GM21737 (cell line): ENCODE measurements around the gene CIAO2B.

Experiments
- ATAC-seq: cut with Tn5 transposase; IDR thresholded peaks from one replicate; pipeline ENCODE4 v1.9.1; 2021; ENCODE audit warnings: mild to moderate bottlenecking, moderate library complexity; ENCODE audit not compliant: unreplicated experiment

The CIAO2B gene

DNA sequence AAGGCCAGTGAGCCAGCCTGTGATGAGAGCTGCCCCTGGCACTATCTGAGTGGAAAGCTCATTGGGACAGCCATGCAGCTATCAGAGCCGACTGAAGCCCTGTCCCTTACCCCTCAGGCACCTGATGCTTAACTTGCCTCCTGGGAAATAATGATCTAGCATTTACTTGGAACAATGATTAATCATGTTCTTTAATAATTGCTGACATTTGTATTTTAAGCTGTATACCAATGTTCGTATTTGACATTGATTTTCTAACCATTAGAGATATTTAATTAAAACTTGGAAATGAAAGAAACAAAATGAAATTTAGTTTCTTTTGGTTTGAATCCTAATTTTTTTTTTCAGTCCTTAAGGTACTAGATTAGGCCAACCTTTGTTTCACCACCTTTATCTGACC is 43.4 kb downstream of the CIAO2B start:
- no peak for ATAC-seq

DNA sequence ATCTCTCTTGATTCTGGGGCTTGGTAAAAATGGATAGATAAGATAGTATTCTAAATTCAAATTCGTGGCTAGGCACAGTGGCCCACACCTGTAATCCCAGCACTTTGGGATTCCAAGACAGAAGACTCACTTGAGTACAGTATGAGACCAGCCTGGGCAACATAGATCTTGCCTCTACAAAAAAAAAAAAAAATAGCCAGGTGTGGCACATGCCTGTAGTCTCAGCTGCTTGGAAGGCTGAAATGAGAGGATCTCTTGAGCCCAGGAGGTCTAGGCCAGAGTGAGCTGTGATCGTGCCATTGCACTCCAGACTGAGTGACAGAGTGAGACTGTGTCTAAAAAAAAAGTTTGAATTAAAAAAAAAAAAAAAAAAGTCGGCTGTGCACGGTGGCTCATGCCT is 44.6 kb downstream of the CIAO2B start:
- no peak for ATAC-seq

DNA sequence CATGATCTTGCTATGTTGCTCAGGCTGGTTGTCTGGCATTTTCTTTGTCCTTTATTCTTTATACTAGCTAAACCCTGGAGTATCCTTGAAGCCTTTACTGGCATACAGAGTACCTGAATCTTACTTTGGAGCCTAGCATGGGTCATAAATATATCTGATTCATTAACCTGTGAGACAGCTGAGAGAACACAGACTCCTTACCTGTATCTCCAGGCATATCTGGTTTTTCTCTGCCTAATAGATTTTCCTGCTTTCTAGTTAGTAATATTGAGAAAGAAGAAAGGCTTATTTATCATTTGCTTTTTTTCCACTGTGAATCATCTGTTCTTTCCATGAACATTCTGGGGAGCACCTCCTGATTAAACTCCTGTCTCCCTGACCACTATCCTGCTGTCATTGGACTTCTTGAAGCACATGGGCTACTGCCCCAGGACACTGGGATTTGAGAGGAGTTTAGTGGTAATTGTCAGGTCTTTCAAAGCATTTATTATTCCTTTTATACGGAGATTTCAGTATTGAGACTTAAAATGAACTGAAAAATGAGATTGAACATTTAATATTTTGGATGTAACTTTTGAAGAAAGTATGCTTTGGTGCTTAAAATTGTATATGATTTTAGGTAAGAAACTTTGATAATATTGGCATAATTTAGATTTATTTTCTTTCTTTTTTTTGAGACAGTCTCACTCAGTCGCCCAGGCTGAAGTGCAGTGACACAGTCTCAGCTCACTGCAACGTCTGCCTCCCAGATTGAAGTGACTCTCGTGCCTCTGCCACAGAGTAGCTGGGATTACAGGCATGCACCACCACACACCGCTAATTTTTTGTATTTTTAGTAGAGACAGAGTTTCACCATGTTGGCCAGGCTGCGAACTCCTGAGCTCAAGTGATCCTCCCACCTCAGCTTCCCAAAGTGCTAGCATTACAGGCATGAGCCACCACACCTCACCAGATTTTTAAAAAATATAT is 45.3 kb downstream of the CIAO2B start:
- ATAC-seq: no peak

DNA sequence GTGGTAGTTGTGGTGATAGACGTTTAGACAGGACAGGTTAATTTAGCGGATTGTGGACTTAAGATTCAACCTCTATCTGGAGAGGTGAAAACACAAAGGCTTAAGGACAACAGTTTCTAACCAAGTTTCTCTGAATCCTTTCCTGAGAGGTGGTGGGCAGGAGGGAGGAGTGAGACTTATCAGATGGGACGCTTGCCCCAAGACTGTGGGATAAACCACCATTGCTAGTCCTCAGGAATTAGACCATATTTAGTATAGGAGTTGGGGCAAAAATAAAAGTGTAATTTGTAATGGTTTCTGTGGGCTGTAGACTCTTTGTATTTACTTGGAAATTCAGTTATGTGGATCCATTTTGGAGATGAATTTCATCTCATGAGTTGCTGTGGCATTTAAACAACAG is 47.3 kb downstream of the CIAO2B start:
- ATAC-seq: no peak

DNA sequence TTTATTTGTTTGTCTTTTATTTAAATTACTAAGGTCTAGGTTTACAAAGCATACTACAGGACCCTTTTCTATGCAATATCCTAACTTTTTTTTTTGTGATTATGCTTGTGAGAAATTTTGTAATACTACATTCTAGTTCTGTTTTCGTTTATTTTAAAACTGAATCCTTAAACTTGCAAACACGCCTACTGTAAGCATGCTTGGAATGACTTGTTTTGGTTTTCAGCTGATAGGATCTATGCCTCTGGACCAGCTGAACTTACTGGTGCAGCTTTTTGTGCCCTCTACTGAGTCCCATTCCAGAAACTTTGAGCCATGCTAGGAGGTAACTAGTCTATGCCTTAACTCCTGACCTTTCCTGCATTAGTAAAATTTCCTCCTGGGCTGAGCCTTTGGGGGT is 47.9 kb downstream of the CIAO2B start:
- no peak for ATAC-seq

DNA sequence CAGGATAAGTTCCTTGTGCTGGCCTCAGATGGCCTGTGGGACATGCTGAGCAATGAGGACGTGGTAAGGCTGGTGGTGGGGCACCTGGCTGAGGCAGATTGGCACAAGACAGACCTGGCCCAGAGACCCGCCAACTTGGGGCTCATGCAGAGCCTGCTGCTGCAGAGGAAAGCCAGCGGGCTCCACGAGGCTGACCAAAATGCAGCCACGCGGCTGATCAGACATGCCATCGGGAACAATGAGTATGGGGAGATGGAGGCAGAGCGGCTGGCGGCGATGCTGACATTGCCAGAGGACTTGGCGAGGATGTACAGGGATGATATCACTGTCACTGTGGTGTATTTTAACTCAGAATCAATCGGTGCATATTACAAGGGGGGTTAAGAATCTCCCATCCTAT is 48.7 kb downstream of the CIAO2B start:
- ATAC-seq: no peak

DNA sequence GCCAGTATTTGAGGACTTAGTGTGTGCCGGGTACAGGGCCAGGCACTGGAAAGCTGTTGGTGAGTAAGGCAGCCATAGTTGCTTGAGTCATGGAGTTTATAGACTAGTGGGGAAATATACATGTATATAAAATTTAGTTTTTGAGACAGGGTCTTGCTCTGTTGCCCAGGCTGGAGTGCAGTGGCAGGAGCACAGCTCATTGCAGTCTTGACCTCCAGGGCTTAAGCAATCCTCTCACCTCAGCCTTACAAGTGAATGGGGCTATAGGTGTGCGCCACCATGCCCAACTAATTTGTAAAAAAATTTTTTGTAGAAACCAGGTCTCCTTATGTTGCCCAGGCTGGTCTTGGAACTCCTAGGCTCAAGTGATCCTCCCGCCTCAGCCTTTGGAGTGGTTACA is 51.5 kb downstream of the CIAO2B start:
- no peak for ATAC-seq
